Activated T-cell treated with anti-CD3 and anti-CD28 coated beads, Interleukin-2, amount 50 U/mL, for 1 hour (primary cell): Measurements from ENCODE around the gene FAM111B.

ENCODE experiments used
- DNase-seq: peaks from one replicate; pipeline ENCODE4 v3.0.0-alpha.2; 2020

Gene FAM111B

GRCh38 chr11:59158206-59159068 is 51.4 kb downstream of the FAM111B start:
- DNase-seq, result peak; percentile 42

- DNase-seq, result no peak
Measured at GRCh38 chr11:59164028-59164427, 57.0 kb downstream of the FAM111B start.

- peak; percentile 87 for DNase-seq
Measured at GRCh38 chr11:59171508-59172322, 64.7 kb downstream of the FAM111B start, which contains the start of gene DTX4. DTX4 (plus strand) TSS chr11:59172132; CDS start chr11:59172596, 464 bp downstream.

- DNase-seq, result peak; percentile 33
Measured at GRCh38 chr11:59172345-59173079, 65.5 kb downstream of the FAM111B start.

- no peak for DNase-seq
Measured at GRCh38 chr11:59173080-59173963, 66.3 kb downstream of the FAM111B start.

- DNase-seq, result no peak
Measured at GRCh38 chr11:59173964-59174663, 67.1 kb downstream of the FAM111B start.

- no peak for DNase-seq
Measured at GRCh38 chr11:59174664-59175033, 67.6 kb downstream of the FAM111B start.

GRCh38 chr11:59175091-59175501 is 68.1 kb downstream of the FAM111B start:
- no peak for DNase-seq

GRCh38 chr11:59176330-59176729 is 69.3 kb downstream of the FAM111B start:
- no peak for DNase-seq
